IMR-90 (cell line): ENCODE measurements around the gene RHOBTB1. TPM values are rescaled to one million over a fixed set of nuclear protein-coding genes. Genes with fewer than 3 reads are reported as not detected.
"Not testable (repeated sequence)": the region's sequence is repeated elsewhere in the genome, so short reads cannot be mapped to it uniquely, and the experiment has no call there.

Experiments
- ATAC-seq: fragments of 200-7000 bp; cut with Tn5 transposase; 2 replicates; pipeline ENCODE4 v1.9.1; 2020; ENCODE audit warnings: low read depth, mild to moderate bottlenecking, moderate library complexity
- BruUV-seq: library from RNA; stranded (reverse); fragments of 400-500 nt; replicated peaks from 2 replicates; lab custom pipeline; 2021; lab: Mats Ljungman, UMichigan
- CTCF ChIA-PET: fragments of 300-600 bp; formaldehyde crosslinking; extraction: SDS; loops from one replicate; lab custom pipeline; 2021; ENCODE audit warnings: antibody characterized with exemption; lab: Yijun Ruan, JAX
- POLR2A ChIA-PET: fragments of 300-600 bp; sonication (Branson Sonifier 250); formaldehyde crosslinking; loops from one replicate; lab custom pipeline; 2022; ENCODE audit warnings: antibody characterized with exemption; ENCODE audit not compliant: unreplicated experiment; lab: Charles Lee
- DNase-seq: peaks from one replicate; pipeline ENCODE4 v3.0.0; 2013
- H2AFZ ChIP-seq: replicated peaks from 2 replicates; pipeline ENCODE3; 2013; ENCODE audit warnings: low read length, mild to moderate bottlenecking; ENCODE audit not compliant: poor library complexity
- H2AK5ac ChIP-seq: 2 replicates; pipeline ENCODE4 v1.6.1; 2013; ENCODE audit warnings: low read depth, low read length, inconsistent platforms
- H2AK9ac ChIP-seq: replicated peaks from 2 replicates; pipeline ENCODE3; 2013; ENCODE audit warnings: mild to moderate bottlenecking, low read depth, low read length, moderate library complexity; ENCODE audit not compliant: poor library complexity
- H2BK120ac ChIP-seq: 2 replicates; pipeline ENCODE4 v1.6.1; 2013; ENCODE audit warnings: low read depth, low read length, inconsistent platforms
- H2BK15ac ChIP-seq: 3 replicates; pipeline ENCODE4 v1.6.1; 2013; ENCODE audit warnings: low read depth, low read length, inconsistent platforms
- H2BK20ac ChIP-seq: 2 replicates; pipeline ENCODE4 v1.6.1; 2013; ENCODE audit warnings: low read depth, mild to moderate bottlenecking, inconsistent platforms, low read length, moderate library complexity
- H2BK5ac ChIP-seq: 2 replicates; pipeline ENCODE4 v1.6.1; 2013; ENCODE audit warnings: mild to moderate bottlenecking, low read depth, low read length, inconsistent platforms; ENCODE audit not compliant: poor library complexity, severe bottlenecking
- H3K14ac ChIP-seq: replicated peaks from 2 replicates; pipeline ENCODE4 v1.6.1; 2013; ENCODE audit warnings: low read depth, low read length, inconsistent platforms
- H3K18ac ChIP-seq: 2 replicates; pipeline ENCODE4 v1.6.1; 2013; ENCODE audit warnings: low read depth, low read length, control low read depth
- H3K23ac ChIP-seq: 2 replicates; pipeline ENCODE4 v1.6.1; 2013; ENCODE audit warnings: low read depth, low read length, inconsistent platforms
- H3K27ac ChIP-seq: 2 replicates; pipeline ENCODE4 v1.5.1; 2013; ENCODE audit warnings: mild to moderate bottlenecking, control low read depth, low read length; ENCODE audit not compliant: insufficient read depth
- H3K27me3 ChIP-seq: 2 replicates; pipeline ENCODE4 v1.6.1; 2013; ENCODE audit warnings: low read length; ENCODE audit not compliant: control insufficient read depth, insufficient read depth
- H3K36me3 ChIP-seq: 2 replicates; pipeline ENCODE4 v1.6.1; 2013; ENCODE audit warnings: low read length, mixed read lengths; ENCODE audit not compliant: control insufficient read depth, insufficient read depth
- H3K4ac ChIP-seq: 2 replicates; pipeline ENCODE4 v1.6.1; 2013; ENCODE audit warnings: low read depth, low read length, inconsistent platforms
- H3K4me1 ChIP-seq: 2 replicates; pipeline ENCODE4 v1.6.1; 2013; ENCODE audit warnings: low read length, mixed read lengths; ENCODE audit not compliant: control insufficient read depth, insufficient read depth
- H3K4me2 ChIP-seq: 2 replicates; pipeline ENCODE4 v1.6.1; 2013; ENCODE audit warnings: low read depth, mild to moderate bottlenecking, control low read depth, low read length, moderate library complexity
- H3K4me3 ChIP-seq: 2 replicates; pipeline ENCODE4 v1.5.1; 2013; ENCODE audit warnings: low read depth, mild to moderate bottlenecking, control low read depth, low read length, moderate library complexity; ENCODE audit not compliant: insufficient read depth
- H3K56ac ChIP-seq: 2 replicates; pipeline ENCODE4 v1.6.1; 2013; ENCODE audit warnings: low read length, inconsistent platforms; ENCODE audit not compliant: insufficient read depth; ENCODE audit errors: extremely low read depth
- H3K79me1 ChIP-seq, 2 experiments: 2 replicates each; pipeline ENCODE4 v1.6.1; 2013; ENCODE audit warnings: low read length in 2 of 2, inconsistent platforms in 1 of 2, low read depth in 1 of 2
- H3K9ac ChIP-seq: 2 replicates; pipeline ENCODE4 v1.6.1; 2013; ENCODE audit warnings: low read depth, low read length, control low read depth
- H3K9me1 ChIP-seq: 2 replicates; pipeline ENCODE4 v1.6.1; 2013; ENCODE audit warnings: low read length, inconsistent platforms; ENCODE audit not compliant: insufficient read depth
- H3K9me3 ChIP-seq: 2 replicates; pipeline ENCODE4 v1.6.1; 2013; ENCODE audit warnings: low read length; ENCODE audit not compliant: control insufficient read depth, insufficient read depth
- H4K20me1 ChIP-seq: 2 replicates; pipeline ENCODE4 v1.6.1; 2013; ENCODE audit warnings: low read length, inconsistent platforms; ENCODE audit not compliant: insufficient read depth
- H4K5ac ChIP-seq: 2 replicates; pipeline ENCODE4 v1.6.1; 2013; ENCODE audit warnings: mild to moderate bottlenecking, low read depth, low read length, control low read depth
- H4K8ac ChIP-seq, 2 experiments: 2 replicates each; pipeline ENCODE4 v1.6.1; 2013; ENCODE audit warnings: low read depth in 2 of 2, low read length in 2 of 2, control low read depth in 1 of 2, inconsistent platforms in 1 of 2
- H4K91ac ChIP-seq: 2 replicates; pipeline ENCODE4 v1.6.1; 2013; ENCODE audit warnings: low read depth, low read length, inconsistent platforms; ENCODE audit not compliant: insufficient read depth
- WGBS, 2 experiments: methylation state at CpG; one replicate each; pipeline versions ENCODE4 v1.1.5 to v1.1.7; 2013; ENCODE audit warnings: missing lambda C conversion rate in 2 of 2; ENCODE audit not compliant: insufficient read length in 1 of 2; ENCODE audit errors: extremely low coverage in 2 of 2; 5-methylcytosine and 5-hydroxymethylcytosine counted together
- dilution Hi-C: fragments of 300-500 bp; cut with HindIII; formaldehyde crosslinking; loops from one replicate; pipeline ENCODE4 v1.14.3; 2018; ENCODE audit warnings: low sequenced_read_pairs; ENCODE audit not compliant: unreplicated experiment
- in situ Hi-C: fragments of 300-500 bp; cut with MboI; formaldehyde crosslinking; loops from 3 replicates; pipeline ENCODE4 v1.14.3; 2019; ENCODE audit warnings: low sequenced_read_pairs, inconsistent platforms, mixed read lengths
- intact Hi-C: fragments of 100-400 bp; cut with micrococcal nuclease; formaldehyde crosslinking; loops from 2 replicates; pipeline ENCODE4 v1.10.0; 2022
- polyA plus RNA-seq, 3 experiments: library from polyadenylated mRNA; depleted of rRNA; stranded (reverse); fragments of >200 nt; gene quantifications; 2 replicates each; pipeline ENCODE4 v1.2.3, GENCODE V29; 2012; ENCODE audit warnings: low replicate concordance in 1 of 3
- total RNA-seq: library from RNA; depleted of rRNA; stranded (reverse); fragments of >200 nt; gene quantifications from 2 replicates; pipeline ENCODE4 v1.2.3, GENCODE V29; 2012

Gene RHOBTB1
- total and polyA plus RNA-seq, 2 of the 4 experiments (the other 2 are of a cell fraction), result 8.9 to 15.2 TPM

DNA sequence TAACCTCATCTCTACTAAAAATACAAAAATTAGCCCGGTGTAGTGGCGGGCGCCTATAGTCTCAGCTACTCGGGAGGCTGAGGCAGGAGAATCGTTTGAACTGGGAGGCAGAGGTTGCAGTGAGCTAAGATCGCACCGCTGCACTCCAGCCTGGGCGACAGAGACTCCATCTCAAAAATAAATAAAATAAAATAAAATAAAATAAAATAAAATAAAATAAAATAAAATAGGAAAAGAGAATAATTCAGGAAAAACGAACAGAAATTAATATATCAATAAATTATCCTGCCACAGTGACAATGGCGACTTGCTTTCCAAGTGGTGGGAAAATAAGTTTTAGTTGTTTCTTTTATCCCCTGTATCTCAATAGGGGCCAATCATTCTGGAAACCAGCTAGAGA, 102.8 kb downstream of the RHOBTB1 start:
- CTCF ChIA-PET, result interaction anchor here (0.6 kb wide), 1 partner anchor 44 kb away, joined by 3 read pairs; no protein-coding TSS in a partner anchor
- H2BK20ac ChIP-seq, DNase-seq, in situ Hi-C loops, H3K27ac ChIP-seq, H4K8ac ChIP-seq, H4K5ac ChIP-seq, H3K4me1 ChIP-seq, POLR2A ChIA-PET, H3K4ac ChIP-seq, H3K56ac ChIP-seq, intact Hi-C loops, H4K91ac ChIP-seq, dilution Hi-C loops, ATAC-seq, H3K18ac ChIP-seq, H3K79me1 ChIP-seq, H3K27me3 ChIP-seq, H3K9me1 ChIP-seq, BruUV-seq, H3K9ac ChIP-seq, H2BK120ac ChIP-seq, H3K14ac ChIP-seq, H3K23ac ChIP-seq, H3K9me3 ChIP-seq, H3K36me3 ChIP-seq, H3K4me3 ChIP-seq, H3K4me2 ChIP-seq, H2BK5ac ChIP-seq, H2AK5ac ChIP-seq, H2AFZ ChIP-seq, H4K20me1 ChIP-seq, H2AK9ac ChIP-seq, H2BK15ac ChIP-seq: not testable (repeated sequence)
- no CpG with 5 or more reads among the region's 10 CpGs for WGBS, 2 experiments
